Measurements from ENCODE around the gene HOXB3.

HOXB3 gene

GRCh38 chr17:48629411-48629759 is 39.3 kb upstream of the HOXB3 start:
- in situ Hi-C loops (cut with HindIII; ENCODE audit: low sequenced_read_pairs) = no loop called here

GRCh38 chr17:48628649-48629410 is 38.8 kb upstream of the HOXB3 start:
- TF ChIP-seq CTCF (IDR thresholded peaks at IDR 0.05; ENCODE audit: low read depth, low read length, missing control alignments) = no peak
- in situ Hi-C loops (cut with HindIII; ENCODE audit: low sequenced_read_pairs) = no loop called here
- H3K4me3 ChIP-seq (ENCODE audit: low read depth, low read length) = no peak overlapping the region
- DNase-seq (ENCODE audit: low read depth) = no peak

More at GRCh38 chr17:48629411-48629759, 39.3 kb upstream of the HOXB3 start:
- DNase-seq (ENCODE audit: low read depth) = no peak
- no peak for TF ChIP-seq CTCF (IDR thresholded peaks at IDR 0.05; ENCODE audit: low read depth, low read length, missing control alignments)
- no peak overlapping the region for H3K4me3 ChIP-seq (ENCODE audit: low read depth, low read length)

- no peak for TF ChIP-seq CTCF (IDR thresholded peaks at IDR 0.05; ENCODE audit: low read depth, low read length, missing control alignments)
- in situ Hi-C loops (cut with HindIII; ENCODE audit: low sequenced_read_pairs) = no loop called here
- H3K4me3 ChIP-seq (ENCODE audit: low read depth, low read length) = no peak overlapping the region
- DNase-seq (ENCODE audit: low read depth) = no peak
Measured at GRCh38 chr17:48627623-48628521, 37.8 kb upstream of the HOXB3 start.

GRCh38 chr17:48627118-48627597 is 37.1 kb upstream of the HOXB3 start:
- in situ Hi-C loops (cut with HindIII; ENCODE audit: low sequenced_read_pairs) = no loop called here
- H3K4me3 ChIP-seq (ENCODE audit: low read depth, low read length) = no peak overlapping the region
- DNase-seq (ENCODE audit: low read depth) = no peak
- TF ChIP-seq CTCF (IDR thresholded peaks at IDR 0.05; ENCODE audit: low read depth, low read length, missing control alignments) = no peak

GRCh38 chr17:48626245-48627117 is 36.4 kb upstream of the HOXB3 start, which contains the start of gene HOXB9:
HOXB9 (minus strand) TSS chr17:48626358; CDS start chr17:48626269, 89 bp downstream.
- no peak for TF ChIP-seq CTCF (IDR thresholded peaks at IDR 0.05; ENCODE audit: low read depth, low read length, missing control alignments)
- in situ Hi-C loops (cut with HindIII; ENCODE audit: low sequenced_read_pairs) = no loop called here
- DNase-seq (ENCODE audit: low read depth) = no peak

More at GRCh38 chr17:48626245-48627117, 36.4 kb upstream of the HOXB3 start, which contains the start of gene HOXB9:
- H3K4me3 ChIP-seq (ENCODE audit: low read depth, low read length) = no peak within 1 kb of the TSS

Data from astrocyte of the cerebellum (primary cell).